Colonic mucosa (tissue), 4 donors: Measurements from ENCODE around the gene ITGA11. TPM values are rescaled to one million over a fixed set of nuclear protein-coding genes. Genes with fewer than 3 reads are reported as not detected.

Experiments
- DNase-seq: peaks from one replicate; pipeline ENCODE4 v3.0.0-alpha.2; 2020
- H3K27ac ChIP-seq: fragments of 200-600 bp; one replicate; pipeline ENCODE4 v1.8.0; 2021
- H3K27me3 ChIP-seq: fragments of 200-600 bp; one replicate; pipeline ENCODE4 v1.8.0; 2021
- H3K36me3 ChIP-seq: fragments of 200-600 bp; one replicate; pipeline ENCODE4 v1.8.0; 2021
- H3K4me1 ChIP-seq: fragments of 200-600 bp; one replicate; pipeline ENCODE4 v1.8.0; 2021; ENCODE audit warnings: mild to moderate bottlenecking
- H3K4me3 ChIP-seq: fragments of 200-600 bp; one replicate; pipeline ENCODE4 v1.8.0; 2021
- H3K9ac ChIP-seq, 2 donors: one replicate each; pipeline ENCODE4 v1.7.0; 2013; ENCODE audit warnings: control low read depth in 2 of 2, low read depth in 2 of 2, low read length in 2 of 2
- H3K9me3 ChIP-seq: fragments of 200-600 bp; one replicate; pipeline ENCODE4 v1.8.0; 2021
- intact Hi-C: fragments of 100-400 bp; cut with DNase I; formaldehyde crosslinking; loops from one replicate; pipeline ENCODE4 v1.14.1; 2022
- total RNA-seq, 2 donors: library from RNA; stranded (reverse); fragmentation: NEBNext Ultra II Directional in 1 of 2; extraction: Animal tissue kit (Norgen Biotek cat#: 25700) in 1 of 2; gene quantifications; one replicate each; pipeline ENCODE4 v1.2.1, GENCODE V29; 2021
- TF ChIP-seq, protein P1 (sequence below): fragments of 200-600 bp; IDR thresholded peaks from one replicate; pipeline ENCODE4 v1.8.0; 2022; ENCODE audit warnings: antibody characterized with exemption, mild to moderate bottlenecking
- donor health status: healthy.
- donor health status: DM: no; HTN: no; CAD: no.
- donor health status: DM: no; HTN: no; CAD: no.

ITGA11 gene
- total RNA-seq, 2 donors from 2014 or later, result 2.4 to 4.1 TPM

- H3K4me1 ChIP-seq, result no peaks in the 10 kb centered on the region
- no peak overlapping the region for H3K9ac ChIP-seq
- no peaks in the 10 kb centered on the region for H3K9me3 ChIP-seq
- no peak overlapping the region for H3K27ac ChIP-seq
- no peak for DNase-seq
- no peaks in the 10 kb centered on the region for H3K27me3 ChIP-seq
- H3K36me3 ChIP-seq, result no peaks in the 10 kb centered on the region
- intact Hi-C loops, result no loop called here
- TF ChIP-seq, protein P1, sequence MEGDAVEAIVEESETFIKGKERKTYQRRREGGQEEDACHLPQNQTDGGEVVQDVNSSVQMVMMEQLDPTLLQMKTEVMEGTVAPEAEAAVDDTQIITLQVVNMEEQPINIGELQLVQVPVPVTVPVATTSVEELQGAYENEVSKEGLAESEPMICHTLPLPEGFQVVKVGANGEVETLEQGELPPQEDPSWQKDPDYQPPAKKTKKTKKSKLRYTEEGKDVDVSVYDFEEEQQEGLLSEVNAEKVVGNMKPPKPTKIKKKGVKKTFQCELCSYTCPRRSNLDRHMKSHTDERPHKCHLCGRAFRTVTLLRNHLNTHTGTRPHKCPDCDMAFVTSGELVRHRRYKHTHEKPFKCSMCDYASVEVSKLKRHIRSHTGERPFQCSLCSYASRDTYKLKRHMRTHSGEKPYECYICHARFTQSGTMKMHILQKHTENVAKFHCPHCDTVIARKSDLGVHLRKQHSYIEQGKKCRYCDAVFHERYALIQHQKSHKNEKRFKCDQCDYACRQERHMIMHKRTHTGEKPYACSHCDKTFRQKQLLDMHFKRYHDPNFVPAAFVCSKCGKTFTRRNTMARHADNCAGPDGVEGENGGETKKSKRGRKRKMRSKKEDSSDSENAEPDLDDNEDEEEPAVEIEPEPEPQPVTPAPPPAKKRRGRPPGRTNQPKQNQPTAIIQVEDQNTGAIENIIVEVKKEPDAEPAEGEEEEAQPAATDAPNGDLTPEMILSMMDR, result no peak
- no peak overlapping the region for H3K4me3 ChIP-seq
Observed at GRCh38 chr15:68363353-68363752, 68.6 kb downstream of the ITGA11 start.

GRCh38 chr15:68362537-68363126 is 69.3 kb downstream of the ITGA11 start:
- H3K4me3 ChIP-seq, result no peak overlapping the region
- H3K36me3 ChIP-seq, result no peaks in the 10 kb centered on the region
- H3K9ac ChIP-seq, result no peak overlapping the region
- no peak for DNase-seq
- no peaks in the 10 kb centered on the region for H3K9me3 ChIP-seq
- intact Hi-C loops, result no loop called here
- H3K4me1 ChIP-seq, result no peaks in the 10 kb centered on the region
- H3K27ac ChIP-seq, result no peak overlapping the region
- H3K27me3 ChIP-seq, result no peaks in the 10 kb centered on the region
- TF ChIP-seq, protein P1, result no peak

GRCh38 chr15:68360721-68361120 is 71.2 kb downstream of the ITGA11 start:
- H3K4me3 ChIP-seq, result no peak overlapping the region
- no peaks in the 10 kb centered on the region for H3K27me3 ChIP-seq
- intact Hi-C loops, result no loop called here
- DNase-seq, result no peak
- H3K4me1 ChIP-seq, result no peaks in the 10 kb centered on the region
- H3K36me3 ChIP-seq, result no peaks in the 10 kb centered on the region
- TF ChIP-seq, protein P1, result no peak
- no peak overlapping the region for H3K9ac ChIP-seq
- no peaks in the 10 kb centered on the region for H3K9me3 ChIP-seq
- no peak overlapping the region for H3K27ac ChIP-seq

DNA sequence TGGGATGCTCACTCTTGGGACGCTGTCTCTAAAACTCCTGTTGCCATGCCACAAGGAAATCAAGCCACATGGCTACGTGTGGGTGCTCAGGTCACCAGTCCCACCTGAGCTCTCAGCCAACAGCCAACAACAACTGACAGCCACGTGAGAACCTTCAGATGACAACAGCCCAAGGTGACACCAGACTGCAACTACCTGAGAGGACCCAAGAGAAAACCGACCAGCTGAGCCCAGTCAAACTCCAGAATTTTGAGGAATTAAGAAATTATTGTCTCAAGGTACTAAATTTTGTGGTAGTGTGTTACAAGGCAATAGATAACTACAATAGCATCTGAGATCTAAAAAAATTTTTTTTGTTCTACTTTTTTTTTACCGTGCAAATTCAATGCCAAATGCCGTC is 75.2 kb downstream of the ITGA11 start:
- Histone ChIP-seq H3K27ac (no peak overlapping the region), H3K4me3 (no peak overlapping the region), H3K4me1 (no peaks in the 10 kb centered on the region), H3K9me3 (no peaks in the 10 kb centered on the region), H3K36me3 (no peaks in the 10 kb centered on the region), H3K9ac (no peak overlapping the region), H3K27me3 (no peaks in the 10 kb centered on the region)
- intact Hi-C loops, result no loop called here
- no peak for DNase-seq
- TF ChIP-seq, protein P1, result no peak

- H3K27ac ChIP-seq, result no peak overlapping the region
- H3K4me3 ChIP-seq, result no peak overlapping the region
- intact Hi-C loops, result no loop called here
- TF ChIP-seq, protein P1, result no peak
- no peaks in the 10 kb centered on the region for H3K4me1 ChIP-seq
- H3K9me3 ChIP-seq, result no peaks in the 10 kb centered on the region
- no peaks in the 10 kb centered on the region for H3K27me3 ChIP-seq
- no peaks in the 10 kb centered on the region for H3K36me3 ChIP-seq
- no peak overlapping the region for H3K9ac ChIP-seq
- no peak for DNase-seq
Observed at GRCh38 chr15:68354923-68355322, 77.0 kb downstream of the ITGA11 start.
